ENCODE data around the gene SLC50A1.
"Not testable (repeated sequence)": the region's sequence is repeated elsewhere in the genome, so short reads cannot be mapped to it uniquely, and the experiment has no call there.

SLC50A1 gene

GRCh38 chr1:155167166-155168104, 31.8 kb downstream of the SLC50A1 start:
- DNase-seq (ENCODE audit: low read depth), result peak; percentile 87
- TF ChIP-seq CTCF (conservative IDR thresholded peaks at IDR 0.05; ENCODE audit: low read depth, low read length), result peak; percentile 93
- no peak overlapping the region for H3K4me3 ChIP-seq (ENCODE audit: low read depth, low read length)

GRCh38 chr1:155168105-155168445, 32.4 kb downstream of the SLC50A1 start:
- DNase-seq (ENCODE audit: low read depth); H3K4me3 ChIP-seq (ENCODE audit: low read depth, low read length): not testable (repeated sequence)

- no peak for DNase-seq (ENCODE audit: low read depth)
- TF ChIP-seq CTCF (conservative IDR thresholded peaks at IDR 0.05; ENCODE audit: low read depth, low read length), result no peak
- H3K4me3 ChIP-seq (ENCODE audit: low read depth, low read length), result no peak overlapping the region
Measured at GRCh38 chr1:155168456-155169210, 33.0 kb downstream of the SLC50A1 start.

- H3K4me3 ChIP-seq (ENCODE audit: low read depth, low read length), result no peak overlapping the region
- DNase-seq (ENCODE audit: low read depth), result no peak
- TF ChIP-seq CTCF (conservative IDR thresholded peaks at IDR 0.05; ENCODE audit: low read depth, low read length), result no peak
Measured at GRCh38 chr1:155169541-155169940, 33.9 kb downstream of the SLC50A1 start.

- DNase-seq (ENCODE audit: low read depth), result no peak
- no peak overlapping the region for H3K4me3 ChIP-seq (ENCODE audit: low read depth, low read length)
- no peak for TF ChIP-seq CTCF (conservative IDR thresholded peaks at IDR 0.05; ENCODE audit: low read depth, low read length)
Measured at GRCh38 chr1:155170101-155170785, 34.6 kb downstream of the SLC50A1 start.

GRCh38 chr1:155170806-155171205, 35.2 kb downstream of the SLC50A1 start:
- TF ChIP-seq CTCF (conservative IDR thresholded peaks at IDR 0.05; ENCODE audit: low read depth, low read length), result no peak
- no peak for DNase-seq (ENCODE audit: low read depth)

More at GRCh38 chr1:155170806-155171205, 35.2 kb downstream of the SLC50A1 start:
- no peak overlapping the region for H3K4me3 ChIP-seq (ENCODE audit: low read depth, low read length)

Measured in choroid plexus epithelial cell (primary cell).